HuH-7 (cell line): Measurements from ENCODE around the gene FXYD6.
"Not testable (repeated sequence)": the region's sequence is repeated elsewhere in the genome, so short reads cannot be mapped to it uniquely, and the experiment has no call there.

Experiments
- DNase-seq: peaks from one replicate; pipeline ENCODE4 v3.0.0; 2011; ENCODE audit warnings: low spot score

Gene FXYD6

DNA sequence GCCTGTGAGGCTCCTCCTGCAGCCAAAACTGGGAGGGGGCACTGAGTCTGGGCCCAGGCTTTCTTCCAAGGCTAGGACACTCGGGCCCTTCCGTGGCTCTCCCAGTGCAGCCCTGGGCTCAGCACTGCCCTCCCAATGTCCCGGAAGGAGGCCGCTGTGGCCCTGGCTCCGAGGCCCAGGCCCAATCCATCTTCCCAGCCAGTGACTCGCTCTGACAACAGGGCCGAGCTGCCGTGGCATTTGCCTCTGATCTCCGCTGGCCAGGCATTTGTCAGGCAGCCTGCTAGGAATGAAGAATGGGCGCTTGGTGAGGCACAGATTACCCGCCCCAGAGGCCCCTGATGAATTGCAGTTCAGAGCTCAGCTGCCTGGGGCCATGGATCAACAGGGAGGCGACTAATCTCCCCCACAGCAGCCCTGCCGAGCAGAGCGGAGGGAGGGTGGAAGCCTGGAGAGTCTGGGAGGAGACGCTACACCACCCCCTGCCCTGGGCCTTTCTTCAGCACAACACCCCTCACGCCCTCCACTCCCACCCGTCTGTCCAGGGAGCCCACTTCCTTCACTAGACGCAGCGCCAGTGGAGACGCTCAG is 60.2 kb downstream of the FXYD6 start:
- no peak for DNase-seq

DNA sequence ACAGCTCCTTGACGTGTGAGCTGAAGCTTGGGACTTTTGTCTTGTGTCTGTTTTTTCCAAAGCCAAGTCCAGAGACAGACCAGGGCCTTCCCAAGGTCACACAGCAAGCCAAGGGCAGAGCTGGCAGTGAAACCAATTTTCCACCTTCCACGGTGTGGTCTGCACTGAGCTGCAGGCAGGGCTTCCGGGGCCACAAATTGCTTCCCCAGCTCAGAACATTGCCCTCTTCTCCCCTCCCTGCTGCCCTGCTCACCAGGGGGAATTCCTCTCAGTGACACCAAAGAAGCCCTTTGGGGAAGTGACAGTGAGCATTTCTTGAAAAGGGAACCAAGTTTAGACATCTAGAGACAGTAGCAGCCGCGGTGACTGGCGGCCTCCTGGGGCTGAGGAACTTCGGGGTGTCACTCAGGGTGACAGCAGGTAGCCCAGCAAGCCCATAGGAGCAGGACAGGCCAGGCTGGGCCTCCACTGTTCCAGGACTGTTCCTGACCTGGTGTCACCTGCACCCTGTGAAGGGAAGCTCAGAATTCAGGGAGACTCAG is 61.1 kb downstream of the FXYD6 start:
- DNase-seq: no peak

DNA sequence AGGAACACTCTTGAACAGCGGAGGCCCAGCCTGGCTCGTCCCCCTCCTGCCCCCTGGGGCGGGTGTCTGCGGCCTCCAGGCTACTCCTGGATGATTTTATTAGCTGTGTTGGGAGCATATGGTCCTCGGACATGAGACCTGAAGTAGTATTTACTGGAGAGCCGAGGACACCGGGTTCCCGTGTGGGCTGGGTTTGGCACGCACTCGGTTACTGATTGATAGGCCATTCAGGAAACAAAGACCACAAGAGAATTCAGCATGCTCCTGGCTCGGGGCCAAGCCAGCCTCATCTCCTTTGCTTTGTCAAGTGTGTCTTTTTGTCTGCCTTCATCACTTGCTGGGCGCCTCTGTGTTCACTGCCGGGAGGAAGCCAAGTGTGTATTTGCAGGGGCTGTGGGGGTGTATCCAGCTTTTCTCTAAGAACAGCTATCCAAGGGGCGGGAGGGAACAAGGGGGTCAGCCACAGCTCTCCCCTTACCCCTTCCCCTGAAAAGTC is 61.6 kb downstream of the FXYD6 start:
- no peak for DNase-seq

DNA sequence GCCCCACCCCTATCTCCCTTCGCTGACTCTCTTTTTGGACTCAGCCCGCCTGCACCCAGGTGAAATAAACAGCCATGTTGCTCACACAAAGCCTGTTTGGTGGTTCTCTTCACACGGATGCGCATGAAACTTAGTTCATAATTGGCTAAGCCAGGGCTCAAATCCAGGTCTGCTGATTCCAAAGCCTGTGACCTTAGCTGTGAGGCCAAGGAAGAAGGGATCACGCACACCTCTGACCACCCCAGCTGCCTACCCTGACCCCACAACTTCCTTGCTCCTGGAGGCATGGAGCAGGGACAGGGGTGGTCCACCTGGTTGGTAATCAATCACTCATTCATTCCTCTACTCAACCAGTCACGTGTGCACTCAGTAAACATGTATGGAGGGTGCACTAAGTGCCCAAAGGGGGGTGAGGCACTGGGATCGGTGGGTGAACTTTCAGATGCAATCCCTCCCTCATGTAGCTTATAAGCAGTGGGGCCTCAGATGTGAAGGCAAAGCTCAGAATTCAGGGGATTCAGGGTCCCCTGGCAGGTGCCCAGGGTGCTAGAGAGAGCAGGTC is 62.2 kb downstream of the FXYD6 start:
- DNase-seq: no peak

DNA sequence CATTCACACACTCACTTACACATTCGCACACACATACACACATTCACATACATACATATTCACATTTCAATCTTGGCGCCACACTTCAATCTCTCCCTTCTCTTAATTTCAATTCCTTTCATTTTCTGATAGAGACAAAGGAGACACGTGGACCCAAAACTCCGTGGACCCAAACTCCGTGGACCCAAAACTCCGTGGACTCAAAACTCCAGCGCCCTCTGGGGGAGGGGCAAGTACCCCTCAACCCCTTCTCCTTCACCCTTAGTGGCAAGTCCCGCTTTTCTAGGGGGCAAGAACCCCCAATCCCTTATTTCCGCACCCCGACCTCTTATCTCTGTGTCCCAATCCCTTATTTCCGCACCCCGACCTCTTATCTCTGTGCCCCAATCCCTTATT is 66.4 kb downstream of the FXYD6 start:
- not testable (repeated sequence) for DNase-seq

DNA sequence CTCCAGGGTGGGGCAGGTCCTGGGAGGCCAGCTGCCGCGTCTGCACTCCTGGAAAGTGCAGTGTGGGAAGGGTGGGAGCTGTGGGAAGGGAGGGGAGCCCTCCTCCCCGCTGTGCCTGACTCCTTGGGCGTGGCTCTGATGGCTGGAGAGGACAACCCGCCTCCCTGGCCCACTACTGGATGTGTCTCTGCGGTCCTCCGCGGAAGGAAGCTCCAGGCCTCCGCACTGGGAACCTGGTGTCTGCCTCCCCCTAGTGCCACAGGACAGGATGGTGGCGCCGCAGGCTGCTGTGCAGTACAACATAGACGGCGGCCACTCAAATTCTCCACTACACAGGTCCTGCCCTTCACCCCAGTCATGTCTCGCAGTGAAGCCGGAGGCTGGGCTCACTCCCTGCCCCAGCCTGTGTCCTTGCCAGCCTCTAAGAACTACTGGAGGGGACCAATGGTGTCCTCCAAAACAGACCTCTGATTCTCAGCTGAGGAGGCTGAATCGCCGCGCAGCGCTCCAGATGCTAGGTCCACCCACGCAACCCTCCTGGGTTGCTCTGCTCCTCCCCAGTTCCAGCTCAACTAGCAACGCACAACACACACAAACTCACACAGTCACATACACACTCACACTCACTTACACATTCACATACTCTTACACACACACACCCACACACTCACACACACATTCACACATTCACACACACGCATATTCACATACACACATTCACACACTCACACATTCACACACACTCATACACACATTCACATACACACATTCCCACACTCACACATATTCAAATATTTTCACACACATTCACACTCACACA is 67.0 kb downstream of the FXYD6 start:
- DNase-seq: peak; percentile 84

DNA sequence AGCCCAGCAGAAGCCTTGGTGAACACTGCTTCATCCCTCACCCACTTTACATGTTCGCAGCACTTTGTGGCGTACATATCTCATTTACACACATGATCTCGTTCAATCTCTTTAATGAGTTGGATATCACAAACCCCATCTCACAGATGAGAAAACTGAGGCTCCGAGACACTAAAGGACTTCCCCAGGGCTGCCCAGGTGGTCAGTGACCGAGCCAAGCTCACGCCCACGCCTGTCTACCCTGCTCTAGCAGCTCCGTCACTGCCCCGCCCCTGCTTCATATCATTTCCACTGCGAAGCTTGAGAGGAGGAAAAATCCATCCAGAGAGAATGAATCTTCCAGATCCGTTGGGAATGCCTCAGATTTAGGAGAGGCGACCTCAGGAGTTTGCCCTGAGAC is 67.7 kb downstream of the FXYD6 start:
- no peak for DNase-seq

DNA sequence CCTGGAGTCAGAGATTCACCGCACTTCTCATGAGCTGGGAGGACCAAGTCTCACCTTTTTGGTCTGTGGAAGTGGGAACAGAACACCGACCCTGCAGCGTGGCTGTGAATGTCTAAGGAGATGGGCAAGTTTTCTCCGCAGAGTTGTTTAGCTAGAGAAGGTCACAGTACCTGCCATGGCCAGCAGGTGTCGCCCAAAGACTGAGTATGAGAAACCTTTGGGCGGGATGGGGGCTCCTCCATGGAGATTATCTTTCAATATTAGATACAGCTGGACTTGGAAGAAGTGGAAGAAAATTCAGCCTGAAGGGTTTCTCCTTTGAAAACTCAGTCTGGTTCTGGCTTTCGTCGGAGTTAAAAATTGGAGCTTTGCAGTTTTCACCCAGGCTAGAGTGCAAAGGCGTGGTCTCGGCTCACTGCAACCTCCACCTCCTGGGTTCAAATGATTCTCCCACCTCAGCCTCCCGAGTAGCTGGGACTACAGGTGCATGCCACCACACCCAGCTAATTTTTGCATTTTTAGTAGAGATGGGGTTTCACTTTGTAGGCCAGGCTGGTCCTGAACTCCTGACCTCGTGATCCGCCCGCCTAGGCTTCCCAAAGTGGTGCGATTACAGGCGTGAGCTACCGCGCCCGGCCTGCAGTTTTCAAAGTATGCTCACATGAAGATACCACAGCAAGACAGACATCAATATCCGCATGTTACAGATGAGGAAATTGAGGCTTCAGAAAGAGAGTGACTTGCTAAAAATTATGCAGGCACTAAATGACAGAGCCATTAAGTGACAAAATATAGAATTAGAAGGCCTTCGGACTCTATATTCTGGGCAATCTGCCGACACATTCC is 68.8 kb downstream of the FXYD6 start:
- DNase-seq: peak; percentile 63

DNA sequence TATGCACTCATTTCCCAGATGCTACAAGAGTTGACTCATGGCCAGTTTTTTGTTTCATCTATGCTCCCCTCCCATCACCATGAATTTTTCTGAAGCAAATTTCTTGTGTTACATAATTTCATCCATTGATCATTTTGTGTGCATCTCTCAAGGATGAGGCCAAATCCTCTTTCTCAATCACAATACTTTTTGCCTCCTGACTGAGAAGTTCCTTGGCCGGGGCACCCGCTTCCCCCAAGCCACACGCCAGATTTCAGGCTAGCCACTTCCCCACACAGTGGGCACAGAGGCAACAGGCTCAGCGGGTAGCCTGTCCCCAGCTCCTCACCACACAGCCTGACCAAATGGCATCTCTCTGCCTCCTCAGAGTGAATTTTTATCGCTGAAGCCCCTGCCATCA is 69.6 kb downstream of the FXYD6 start:
- no peak for DNase-seq

DNA sequence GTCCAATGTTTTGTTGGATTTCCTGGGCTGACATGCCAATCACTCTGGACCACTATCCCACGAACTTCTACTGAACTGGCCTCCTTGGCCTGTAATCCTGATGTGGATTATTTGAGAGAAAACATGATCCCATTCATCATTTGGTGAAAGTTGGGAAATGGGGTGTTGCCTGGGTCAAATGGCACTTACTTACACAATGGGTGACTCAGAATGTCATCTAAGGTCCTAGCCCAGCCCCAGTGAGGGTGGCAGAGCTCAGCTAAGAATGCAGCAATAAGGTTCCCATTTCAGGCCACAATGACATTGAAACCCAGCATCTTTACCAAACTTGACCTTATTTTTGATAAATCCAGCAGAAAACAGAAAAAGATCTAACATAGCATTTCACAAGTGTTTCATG is 71.4 kb downstream of the FXYD6 start:
- DNase-seq: no peak

DNA sequence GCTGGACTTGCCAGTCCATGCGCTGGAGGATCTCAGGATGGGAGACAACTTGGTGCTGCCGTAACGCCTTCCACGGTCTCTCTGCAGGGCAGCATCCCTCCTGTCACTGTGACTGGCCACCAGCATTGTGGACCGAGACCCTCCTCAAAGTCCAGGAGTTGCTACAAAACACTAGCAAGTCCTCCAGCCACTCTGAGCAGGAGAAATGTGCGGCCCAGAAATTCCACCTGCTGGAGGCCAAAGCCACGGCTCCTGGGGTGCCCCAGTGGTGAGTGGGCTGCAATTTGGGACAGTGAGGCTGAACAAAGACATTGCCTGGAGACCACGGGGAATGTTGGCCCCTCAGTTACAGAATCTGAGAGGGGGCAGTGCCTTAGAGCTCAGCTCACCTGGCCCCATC is 72.6 kb downstream of the FXYD6 start:
- no peak for DNase-seq

DNA sequence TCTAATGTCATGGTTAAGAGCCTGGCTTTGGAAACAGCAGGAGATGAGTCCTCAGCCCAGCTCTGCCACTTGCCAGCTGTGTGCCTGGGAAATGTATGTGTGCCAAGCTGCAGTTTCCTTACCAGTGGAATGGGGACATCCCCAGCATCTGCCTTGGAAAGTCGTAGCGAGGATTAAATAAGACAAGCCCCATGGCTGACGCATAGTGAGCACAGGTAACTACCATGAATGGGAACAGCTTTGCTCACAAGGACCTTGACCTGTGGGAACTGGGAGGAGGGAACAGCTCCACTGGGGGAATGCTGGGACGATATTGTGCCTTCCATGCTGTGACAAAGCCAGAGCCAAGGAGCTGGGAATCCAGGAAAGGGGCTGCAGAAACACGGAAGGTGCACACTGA is 76.8 kb downstream of the FXYD6 start:
- no peak for DNase-seq

DNA sequence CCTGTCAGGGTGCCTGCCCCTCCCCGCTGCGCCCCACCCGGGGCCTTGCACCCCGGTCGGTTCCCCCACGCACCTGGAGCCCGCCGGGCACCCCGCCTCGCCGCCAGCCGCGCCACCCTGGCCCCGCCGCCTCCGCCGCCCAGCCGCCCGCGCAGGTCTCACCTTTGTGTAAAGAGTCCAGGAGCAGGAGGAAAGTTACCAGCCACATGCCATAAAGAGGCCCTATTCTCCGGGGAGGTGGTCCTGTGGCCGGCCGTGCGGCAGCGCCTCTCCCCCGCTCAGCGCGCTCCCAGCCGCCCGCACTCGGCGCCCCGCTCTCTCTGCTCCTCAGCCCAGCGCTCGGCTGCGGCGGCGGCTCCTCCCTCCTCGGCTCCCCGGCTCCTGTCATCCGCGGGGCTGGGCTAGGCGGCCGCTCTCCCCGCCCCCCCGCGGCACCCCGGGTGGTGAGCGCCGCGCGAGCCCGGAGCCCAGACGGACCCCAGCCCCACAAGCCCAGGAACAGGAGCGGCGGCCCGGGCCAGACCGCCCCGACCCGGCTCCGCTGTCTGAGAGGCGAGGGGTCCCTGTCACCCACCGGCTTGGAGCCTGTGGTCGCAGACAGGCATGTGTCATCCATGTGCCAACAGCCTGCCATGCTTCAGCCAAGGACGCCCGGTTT is 79.5 kb downstream of the FXYD6 start, which contains the start of gene DSCAML1:
Gene DSCAML1 (minus strand): TSS at position 345 of the 658 bp plus-strand sequence. CDS start 137 bp downstream, at position 208.
- no peak for DNase-seq

DNA sequence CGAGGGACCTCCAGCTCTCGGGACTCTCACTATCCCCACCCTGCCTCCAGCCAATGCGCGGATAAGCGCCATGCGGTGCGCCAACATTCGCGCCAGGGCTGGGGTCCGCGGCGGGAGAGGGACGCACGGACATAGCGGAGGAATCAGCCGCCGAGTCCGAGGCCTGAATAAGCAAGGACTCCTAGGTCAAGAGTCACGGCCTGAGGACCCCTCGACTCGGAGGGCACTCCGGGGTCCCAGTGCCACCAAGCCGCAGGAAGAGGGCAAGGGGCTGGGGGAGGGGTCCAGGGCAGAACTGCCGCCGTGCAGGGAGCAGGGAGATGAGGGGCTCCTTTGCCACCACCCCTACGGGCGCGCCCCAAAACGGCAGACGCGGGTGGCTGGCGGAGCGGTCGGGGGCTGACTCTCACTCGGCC is 80.0 kb downstream of the FXYD6 start:
- no peak for DNase-seq

DNA sequence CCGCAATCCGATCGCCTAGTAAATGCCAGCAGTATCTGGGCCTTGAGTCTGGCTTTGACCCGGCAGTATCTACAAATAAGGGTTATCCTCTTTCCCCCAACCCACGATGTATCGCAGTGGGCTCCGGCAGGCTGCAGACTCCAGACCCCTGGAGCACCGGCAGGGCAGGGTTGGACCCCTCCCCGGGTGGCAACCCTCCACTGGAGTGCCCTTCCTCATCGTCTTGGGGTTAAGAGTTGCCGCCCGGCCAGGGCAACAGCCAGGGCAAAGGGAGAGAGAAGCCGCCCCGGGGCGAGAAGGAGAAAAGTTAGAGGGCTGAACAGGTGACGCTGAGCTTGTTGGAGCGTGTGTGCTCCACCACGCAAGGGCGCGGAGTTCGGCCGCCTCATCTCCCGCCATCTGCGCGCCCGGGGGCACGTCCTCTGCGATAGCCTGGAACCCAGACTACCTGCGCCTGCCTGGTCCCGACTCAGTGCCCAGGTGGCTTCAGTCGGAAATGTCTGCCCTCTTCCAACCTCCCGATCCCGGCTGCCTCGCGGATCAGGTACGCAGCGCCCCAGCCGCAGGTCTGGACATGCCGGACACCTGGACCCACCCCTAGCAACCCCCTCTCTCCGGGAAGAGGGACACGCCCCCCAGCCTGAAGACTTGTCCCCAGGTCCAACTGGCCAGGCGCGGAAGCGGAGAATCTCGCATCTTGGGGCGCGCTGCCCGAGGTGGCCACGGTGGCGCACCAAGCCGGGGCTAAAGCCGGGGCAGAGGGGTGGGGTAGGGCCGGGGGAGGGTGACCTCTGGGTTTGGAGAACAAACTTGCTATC is 80.6 kb downstream of the FXYD6 start:
- DNase-seq: no peak

DNA sequence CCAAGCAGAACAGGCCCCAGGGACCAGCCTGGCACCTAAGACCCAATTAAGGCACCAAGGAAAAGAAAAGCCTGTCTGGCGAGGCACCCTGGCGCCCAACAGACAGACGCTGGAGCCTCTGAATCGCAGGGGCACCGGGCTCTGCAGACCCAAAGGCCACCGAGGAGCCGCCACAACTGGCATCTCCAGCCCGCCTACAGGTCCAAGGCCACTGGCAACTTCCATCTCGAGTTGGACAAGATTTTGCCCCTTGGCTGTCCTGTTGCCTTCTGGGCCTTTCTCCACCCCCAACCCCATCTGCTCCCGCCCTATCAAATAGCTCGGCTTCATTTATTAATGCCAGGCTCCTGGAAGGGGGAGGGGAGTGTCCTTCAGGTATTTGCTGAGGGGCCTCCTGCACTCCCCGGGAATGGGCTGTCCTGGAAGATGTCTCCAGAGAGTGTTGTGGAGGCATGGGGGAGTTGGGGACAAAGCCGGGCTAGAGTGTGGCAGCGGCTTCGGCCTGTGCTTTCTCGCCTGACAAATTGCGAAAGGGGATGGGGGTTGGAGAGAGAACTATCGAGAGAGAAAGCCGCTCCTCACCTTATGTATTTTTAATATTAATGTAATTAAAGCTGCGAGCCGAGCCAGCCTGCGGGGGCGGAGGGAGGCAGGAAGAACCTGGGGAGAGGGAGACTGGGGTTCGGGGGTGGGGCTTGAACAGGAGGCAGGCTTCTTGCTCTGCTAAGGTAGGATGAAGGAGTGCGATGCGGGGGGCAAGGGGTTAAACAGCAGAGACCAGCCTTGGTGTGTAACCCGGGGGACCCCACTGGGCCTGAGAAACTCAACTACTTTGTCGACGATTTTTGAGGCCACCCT is 81.5 kb downstream of the FXYD6 start:
- DNase-seq: no peak

DNA sequence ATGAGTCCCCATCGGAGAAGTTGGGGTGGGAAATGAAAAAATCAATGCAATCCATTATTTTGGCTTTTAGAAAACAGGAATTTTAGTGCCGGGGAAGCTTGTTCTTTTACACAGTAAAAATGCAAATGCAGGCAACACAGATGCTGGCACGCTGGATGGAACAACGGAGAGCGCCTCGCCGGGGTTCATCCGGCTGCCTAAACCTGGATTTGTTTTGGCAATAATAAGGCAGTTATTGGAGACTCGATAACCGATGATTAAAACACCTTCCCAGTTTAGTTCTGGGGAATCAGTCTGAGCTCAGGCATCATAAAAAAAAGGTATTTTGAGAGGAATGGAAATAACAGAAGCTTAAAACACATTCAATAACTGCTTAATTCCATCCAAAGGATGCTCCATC is 82.3 kb downstream of the FXYD6 start:
- no peak for DNase-seq

DNA sequence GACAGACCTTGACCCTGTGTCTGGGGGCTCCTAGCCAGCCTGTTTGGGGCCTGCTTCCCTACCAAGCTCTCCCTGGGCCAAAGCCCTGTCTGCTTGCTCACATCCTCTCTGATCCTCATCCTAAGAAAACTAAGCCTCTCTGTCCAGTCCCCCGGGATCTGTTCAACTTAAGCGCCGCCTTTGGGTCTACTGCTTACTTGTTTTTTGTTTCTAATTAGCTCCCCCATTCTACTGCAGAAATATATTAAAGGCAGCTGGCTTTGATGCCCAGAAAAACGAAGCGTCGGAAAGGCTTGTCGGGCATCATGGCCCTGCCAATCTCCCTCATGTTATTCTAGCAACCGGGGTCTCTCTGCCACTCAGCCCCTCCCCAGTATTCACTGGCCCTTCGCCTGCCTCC is 82.9 kb downstream of the FXYD6 start:
- no peak for DNase-seq

DNA sequence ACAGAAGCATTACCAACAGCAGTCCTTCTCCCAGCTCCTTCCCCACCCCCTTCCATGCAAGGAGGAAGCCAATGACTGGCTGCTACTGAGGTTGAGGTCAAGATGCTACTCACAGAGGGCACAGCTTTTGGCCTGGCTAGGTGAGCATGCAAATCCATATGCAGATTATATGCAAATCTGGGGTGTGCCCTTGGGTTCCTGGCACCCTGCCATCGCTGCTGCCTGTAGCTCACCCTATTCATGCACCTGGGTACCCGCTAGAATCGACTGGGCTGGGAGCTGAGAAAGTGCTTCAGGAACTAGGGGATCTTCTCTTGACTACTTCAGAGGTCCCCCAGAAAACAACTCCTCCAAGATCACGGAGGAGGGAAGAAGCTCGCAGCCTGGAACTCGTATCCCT is 83.5 kb downstream of the FXYD6 start:
- DNase-seq: no peak

DNA sequence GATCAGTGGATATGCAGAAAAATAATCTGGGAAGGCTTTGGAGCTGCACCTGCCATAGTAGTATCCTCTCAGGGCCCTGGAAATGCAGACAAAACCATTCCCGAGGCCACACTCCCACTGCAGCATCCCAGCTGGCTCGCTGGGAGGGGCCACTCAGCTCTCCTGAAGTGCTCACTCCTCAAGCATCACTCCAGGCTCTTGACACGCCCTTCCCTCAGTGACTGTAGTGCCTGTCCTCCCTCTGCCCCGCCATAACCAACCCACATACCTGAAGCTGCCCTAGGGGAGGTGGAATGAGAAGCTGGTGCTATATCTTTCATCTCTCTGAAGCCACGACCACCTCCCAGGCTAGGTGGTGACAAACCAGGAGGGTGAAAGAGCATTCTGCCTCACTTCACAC is 84.2 kb downstream of the FXYD6 start:
- no peak for DNase-seq
